Esophagus muscularis mucosa (tissue), 4 donors: ENCODE data around the gene KIF21B. TPM values are rescaled to one million over a fixed set of nuclear protein-coding genes. Genes with fewer than 3 reads are reported as not detected.

Source experiments
- DNase-seq: peaks from one replicate; pipeline ENCODE4 v3.0.0-alpha.2; 2017; ENCODE audit errors: extremely low spot score
- H3K27ac ChIP-seq, 4 donors: fragments of 200-600 bp; sonication (generic); replicated peaks in 1 of 4; 1 replicate in 3 of 4; 2 replicates in 1 of 4; pipeline ENCODE4 v1.5.1; 2016 to 2019; ENCODE audit warnings: mild to moderate bottlenecking in 1 of 4
- H3K27me3 ChIP-seq, 4 donors: fragments of 200-600 bp; sonication (generic); one replicate each; pipeline versions ENCODE4 v1.5.1 to v1.6.0; 2016 to 2019
- H3K36me3 ChIP-seq, 4 donors: fragments of 200-600 bp; sonication (generic); one replicate each; pipeline ENCODE4 v1.5.1; 2016 to 2019
- H3K4me1 ChIP-seq, 4 donors: fragments of 200-600 bp; sonication (generic); one replicate each; pipeline ENCODE4 v1.5.1; 2016 to 2019
- H3K4me3 ChIP-seq, 4 donors: fragments of 200-600 bp; sonication (generic); 1 replicate in 2 of 4; 2 replicates in 2 of 4; pipeline ENCODE4 v1.5.1; 2016 to 2019; ENCODE audit warnings: mild to moderate bottlenecking in 4 of 4, moderate library complexity in 1 of 4
- H3K9me3 ChIP-seq, 4 donors: fragments of 200-600 bp; sonication (generic); 1 replicate in 3 of 4; 2 replicates in 1 of 4; pipeline ENCODE4 v1.5.1; 2016 to 2019
- CTCF ChIP-seq, 3 experiments: fragments of 200-600 bp in 2 of 3; fragments of 450-650 bp in 1 of 3; sonication (generic) in 2 of 3; IDR thresholded peaks; one replicate each; pipeline ENCODE4 v1.5.1; 2017 to 2019; ENCODE audit warnings: antibody characterized with exemption in 3 of 3, mild to moderate bottlenecking in 2 of 3, moderate library complexity in 1 of 3
- EP300 ChIP-seq: sonication (generic); formaldehyde crosslinking; IDR thresholded peaks from one replicate; pipeline ENCODE4 v1.6.1; 2017; ENCODE audit warnings: antibody characterized with exemption
- POLR2A ChIP-seq: fragments of 450-650 bp; IDR thresholded peaks from one replicate; pipeline ENCODE4 v1.6.1; 2017; ENCODE audit warnings: antibody characterized with exemption, moderate library complexity, mild to moderate bottlenecking, low read depth
- POLR2AphosphoS5 ChIP-seq, 2 donors: sonication (generic); formaldehyde crosslinking; IDR thresholded peaks; one replicate each; pipeline ENCODE4 v1.6.1; 2017; ENCODE audit warnings: antibody characterized with exemption in 2 of 2
- WGBS: methylation state at CpG from one replicate; pipeline ENCODE4 v1.1.5; 2018; 5-methylcytosine and 5-hydroxymethylcytosine counted together
- intact Hi-C: fragments of 100-400 bp; cut with DNase I; formaldehyde crosslinking; loops from one replicate; pipeline ENCODE4 v1.15.1; 2023
- total RNA-seq, 4 donors: library from RNA; depleted of rRNA; stranded (reverse); fragments of >200 nt; gene quantifications; one replicate each; pipeline versions ENCODE4 v1.1.0 to v1.2.1, GENCODE V29; 2016

Gene KIF21B
- total RNA-seq, 4 donors from 2014 or later, result 1.6 to 2.5 (median 1.9) TPM

GRCh38 chr1:201001962-201002361, 21.6 kb downstream of the KIF21B start:
- H3K4me3 ChIP-seq, result no peak overlapping the region
- no peaks in the 10 kb centered on the region for H3K27me3 ChIP-seq
- no peak for DNase-seq
- intact Hi-C loops, result no loop called here
- no peaks in the 10 kb centered on the region for H3K9me3 ChIP-seq
- no peak overlapping the region for H3K27ac ChIP-seq
- TF ChIP-seq POLR2A (no peak), POLR2AphosphoS5 (IDR thresholded peaks at IDR 0.05) (no peak), CTCF (IDR thresholded peaks at IDR 0.05) (no peak), EP300 (no peak)
- H3K36me3 ChIP-seq, result peaks cover 0 to 18% (median 0%) of the 10 kb centered on the region in 4 donors
- WGBS, result 87% methylated on average over 11 of the region's 11 CpGs
- H3K4me1 ChIP-seq, result no peaks in the 10 kb centered on the region

GRCh38 chr1:201000391-201000790, 23.1 kb downstream of the KIF21B start:
- no peak for TF ChIP-seq POLR2A
- TF ChIP-seq POLR2AphosphoS5 (IDR thresholded peaks at IDR 0.05), result no peak
- no peak for TF ChIP-seq EP300
- no peak for TF ChIP-seq CTCF (IDR thresholded peaks at IDR 0.05)
- DNase-seq, result no peak
- Histone ChIP-seq H3K36me3 (peaks cover 0 to 21% (median 0%) of the 10 kb centered on the region in 4 donors), H3K27ac (no peak overlapping the region), H3K4me1 (no peaks in the 10 kb centered on the region), H3K27me3 (no peaks in the 10 kb centered on the region), H3K9me3 (no peaks in the 10 kb centered on the region), H3K4me3 (no peak overlapping the region)
- 97% methylated on average over 13 of the region's 25 CpGs for WGBS
- intact Hi-C loops, result no loop called here

GRCh38 chr1:200999667-201000066, 23.8 kb downstream of the KIF21B start:
- intact Hi-C loops, result no loop called here
- no peak for TF ChIP-seq CTCF (IDR thresholded peaks at IDR 0.05)
- no peak for TF ChIP-seq POLR2A
- TF ChIP-seq POLR2AphosphoS5 (IDR thresholded peaks at IDR 0.05), result no peak
- no peak for TF ChIP-seq EP300

GRCh38 chr1:200998323-200998722, 25.2 kb downstream of the KIF21B start:
- Histone ChIP-seq H3K9me3 (no peaks in the 10 kb centered on the region), H3K36me3 (peaks cover 0 to 11% (median 0%) of the 10 kb centered on the region in 4 donors), H3K27me3 (no peaks in the 10 kb centered on the region), H3K4me1 (no peaks in the 10 kb centered on the region), H3K27ac (no peak overlapping the region), H3K4me3 (no peak overlapping the region)
- WGBS, result 95% methylated on average over 16 of the region's 16 CpGs
- TF ChIP-seq POLR2AphosphoS5 (IDR thresholded peaks at IDR 0.05), result no peak
- TF ChIP-seq EP300, result no peak
- TF ChIP-seq POLR2A, result no peak
- no peak for TF ChIP-seq CTCF (IDR thresholded peaks at IDR 0.05)
- intact Hi-C loops, result no loop called here
- DNase-seq, result no peak

More at GRCh38 chr1:200999667-201000066, 23.8 kb downstream of the KIF21B start:
- WGBS, result 84% methylated on average over 14 of the region's 14 CpGs
- no peak overlapping the region for H3K27ac ChIP-seq
- no peak for DNase-seq
- H3K4me3 ChIP-seq, result no peak overlapping the region
- no peaks in the 10 kb centered on the region for H3K27me3 ChIP-seq
- H3K4me1 ChIP-seq, result no peaks in the 10 kb centered on the region
- peaks cover 0 to 17% (median 0%) of the 10 kb centered on the region in 4 donors for H3K36me3 ChIP-seq
- no peaks in the 10 kb centered on the region for H3K9me3 ChIP-seq
